Vagina (tissue), 2 donors: ENCODE results near the gene RBM7. TPM values are rescaled to one million over a fixed set of nuclear protein-coding genes. Genes with fewer than 3 reads are reported as not detected.

Experiments used
- DNase-seq, 2 donors: peaks; one replicate each; pipeline ENCODE4 v3.0.0-alpha.2; 2017; ENCODE audit errors: extremely low spot score in 2 of 2
- H3K27ac ChIP-seq: fragments of 200-600 bp; sonication (generic); one replicate; pipeline ENCODE4 v1.5.1; 2019
- H3K27me3 ChIP-seq: fragments of 200-600 bp; sonication (generic); one replicate; pipeline ENCODE4 v1.5.1; 2019
- H3K36me3 ChIP-seq, 2 donors: fragments of 200-600 bp; sonication (generic); one replicate each; pipeline ENCODE4 v1.5.1; 2017 to 2019
- H3K4me1 ChIP-seq: fragments of 200-600 bp; sonication (generic); one replicate; pipeline ENCODE4 v1.5.1; 2019
- H3K4me3 ChIP-seq, 2 donors: fragments of 200-600 bp; sonication (generic); 1 replicate in 1 of 2; 2 replicates in 1 of 2; pipeline ENCODE4 v1.5.1; 2016 to 2019
- H3K9me3 ChIP-seq: fragments of 200-600 bp; sonication (generic); one replicate; pipeline ENCODE4 v1.5.1; 2019
- POLR2A ChIP-seq, 2 donors: fragments of 450-650 bp; IDR thresholded peaks; one replicate each; pipeline ENCODE4 v1.6.1; 2017; ENCODE audit warnings: antibody characterized with exemption in 2 of 2, mild to moderate bottlenecking in 2 of 2, moderate library complexity in 2 of 2
- POLR2AphosphoS5 ChIP-seq, 2 donors: sonication (generic); formaldehyde crosslinking; IDR thresholded peaks; one replicate each; pipeline ENCODE4 v1.9.0; 2017; ENCODE audit warnings: antibody characterized with exemption in 2 of 2, mild to moderate bottlenecking in 2 of 2, low read depth in 1 of 2; ENCODE audit not compliant: insufficient read depth in 1 of 2
- intact Hi-C: fragments of 100-400 bp; cut with DNase I; formaldehyde crosslinking; loops from one replicate; pipeline ENCODE4 v1.15.1; 2023
- total RNA-seq: library from RNA; depleted of rRNA; stranded (reverse); fragments of >200 nt; gene quantifications from one replicate; pipeline ENCODE4 v1.2.3, GENCODE V29; 2016
- TF ChIP-seq, protein P1 (sequence below), 3 experiments: fragments of 450-650 bp in 2 of 3; fragments of 200-600 bp in 1 of 3; sonication (generic) in 1 of 3; IDR thresholded peaks; one replicate each; pipeline ENCODE4 v1.5.1; 2017 to 2019; ENCODE audit warnings: antibody characterized with exemption in 3 of 3, mild to moderate bottlenecking in 2 of 3, moderate library complexity in 2 of 3

Gene RBM7
- total RNA-seq, 1 donor from 2014 or later, result 24.8 TPM

DNA sequence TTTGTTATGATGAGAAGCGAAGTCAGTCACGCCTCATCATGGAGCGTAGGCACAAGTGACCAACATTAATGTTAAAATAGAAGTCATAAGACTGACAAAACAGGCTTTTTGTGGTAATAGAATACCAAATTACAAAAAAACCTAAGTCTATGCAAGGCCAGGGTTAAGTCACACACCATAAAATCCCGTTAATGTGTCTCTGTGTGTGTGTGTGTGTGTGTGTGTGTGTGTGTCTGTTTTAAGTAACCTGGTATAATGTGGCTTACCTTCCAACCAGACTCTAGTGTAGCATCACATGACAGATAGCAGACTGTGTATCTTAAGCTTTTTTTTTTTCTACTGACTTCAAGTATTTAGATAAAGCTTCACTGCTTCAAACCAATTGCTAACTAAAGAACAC, 38.1 kb upstream of the RBM7 start:
- no peaks in the 10 kb centered on the region for H3K27me3 ChIP-seq
- intact Hi-C loops, result no loop called here
- no peak overlapping the region for H3K4me3 ChIP-seq
- no peaks in the 10 kb centered on the region for H3K4me1 ChIP-seq
- H3K9me3 ChIP-seq, result no peaks in the 10 kb centered on the region
- no peak overlapping the region for H3K27ac ChIP-seq
- TF ChIP-seq POLR2AphosphoS5 (IDR thresholded peaks at IDR 0.05; ENCODE audit: insufficient read depth in 1 of 2, low read depth in 1 of 2) (no peak), POLR2A (IDR thresholded peaks at IDR 0.05) (no peak)
- TF ChIP-seq, protein P1, sequence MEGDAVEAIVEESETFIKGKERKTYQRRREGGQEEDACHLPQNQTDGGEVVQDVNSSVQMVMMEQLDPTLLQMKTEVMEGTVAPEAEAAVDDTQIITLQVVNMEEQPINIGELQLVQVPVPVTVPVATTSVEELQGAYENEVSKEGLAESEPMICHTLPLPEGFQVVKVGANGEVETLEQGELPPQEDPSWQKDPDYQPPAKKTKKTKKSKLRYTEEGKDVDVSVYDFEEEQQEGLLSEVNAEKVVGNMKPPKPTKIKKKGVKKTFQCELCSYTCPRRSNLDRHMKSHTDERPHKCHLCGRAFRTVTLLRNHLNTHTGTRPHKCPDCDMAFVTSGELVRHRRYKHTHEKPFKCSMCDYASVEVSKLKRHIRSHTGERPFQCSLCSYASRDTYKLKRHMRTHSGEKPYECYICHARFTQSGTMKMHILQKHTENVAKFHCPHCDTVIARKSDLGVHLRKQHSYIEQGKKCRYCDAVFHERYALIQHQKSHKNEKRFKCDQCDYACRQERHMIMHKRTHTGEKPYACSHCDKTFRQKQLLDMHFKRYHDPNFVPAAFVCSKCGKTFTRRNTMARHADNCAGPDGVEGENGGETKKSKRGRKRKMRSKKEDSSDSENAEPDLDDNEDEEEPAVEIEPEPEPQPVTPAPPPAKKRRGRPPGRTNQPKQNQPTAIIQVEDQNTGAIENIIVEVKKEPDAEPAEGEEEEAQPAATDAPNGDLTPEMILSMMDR (IDR thresholded peaks at IDR 0.05), result no peak
- no peaks in the 10 kb centered on the region for H3K36me3 ChIP-seq
- DNase-seq, result no peak

- no peak for DNase-seq
- TF ChIP-seq POLR2A (IDR thresholded peaks at IDR 0.05) (no peak), POLR2AphosphoS5 (IDR thresholded peaks at IDR 0.05; ENCODE audit: insufficient read depth in 1 of 2, low read depth in 1 of 2) (no peak)
- TF ChIP-seq, protein P1 (IDR thresholded peaks at IDR 0.05), result no peak
Measured at GRCh38 chr11:114362958-114363357, 37.5 kb upstream of the RBM7 start.

DNA sequence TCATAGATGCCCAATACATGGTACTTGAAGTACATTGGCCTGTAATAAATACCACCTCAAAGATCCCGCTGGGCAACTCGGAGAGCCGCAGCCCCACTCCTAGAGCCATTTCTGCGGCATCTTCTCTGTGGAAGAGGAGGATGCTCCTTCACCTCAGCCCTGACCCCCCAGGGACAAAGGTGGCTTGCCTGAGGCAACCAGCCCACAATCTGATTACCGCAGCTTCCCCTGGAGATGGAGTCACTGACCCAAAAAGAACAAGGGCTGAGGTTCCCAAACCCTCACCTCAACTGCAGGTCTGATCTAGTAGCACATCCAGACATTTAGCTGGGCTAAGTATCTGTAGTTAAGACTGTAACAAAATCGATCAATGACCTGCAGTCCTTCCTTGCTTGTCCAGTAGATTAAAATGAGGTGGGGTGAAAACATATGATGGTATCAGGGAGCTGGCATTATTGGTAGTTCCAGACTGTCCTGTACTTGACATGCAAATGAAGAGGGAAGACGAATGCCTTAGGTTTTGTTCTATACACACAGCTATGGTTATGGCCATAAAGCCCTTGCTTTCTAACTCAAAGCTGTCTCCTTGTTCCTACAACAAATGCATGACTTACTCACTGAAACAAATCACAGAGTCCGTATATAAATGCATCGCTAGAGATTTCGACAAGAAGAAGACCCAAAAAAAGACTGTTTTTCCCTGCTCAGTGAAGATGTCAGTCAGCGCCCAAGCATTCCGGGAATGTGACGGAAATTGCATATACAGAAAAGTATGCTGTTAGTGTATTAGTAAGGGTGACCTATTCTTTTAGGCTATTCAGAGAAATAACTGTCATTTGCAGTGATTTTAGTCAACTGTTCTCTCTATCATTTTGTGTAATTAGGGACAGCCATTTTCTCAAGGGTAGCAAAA, 33.9 kb upstream of the RBM7 start:
- intact Hi-C loops, result no loop called here
- H3K36me3 ChIP-seq, result no peaks in the 10 kb centered on the region

More at GRCh38 chr11:114362958-114363357, 37.5 kb upstream of the RBM7 start:
- Histone ChIP-seq H3K9me3 (no peaks in the 10 kb centered on the region), H3K27me3 (no peaks in the 10 kb centered on the region), H3K4me3 (no peak overlapping the region), H3K4me1 (no peaks in the 10 kb centered on the region), H3K36me3 (no peaks in the 10 kb centered on the region), H3K27ac (no peak overlapping the region)
- intact Hi-C loops, result no loop called here

GRCh38 chr11:114367244-114367957, 33.1 kb upstream of the RBM7 start:
- Histone ChIP-seq H3K36me3 (no peaks in the 10 kb centered on the region), H3K4me1 (no peaks in the 10 kb centered on the region), H3K27me3 (no peaks in the 10 kb centered on the region), H3K27ac (no peak overlapping the region), H3K4me3 (no peak overlapping the region), H3K9me3 (no peaks in the 10 kb centered on the region)
- intact Hi-C loops, result no loop called here
- TF ChIP-seq, protein P1 (IDR thresholded peaks at IDR 0.05), result no peak
- TF ChIP-seq POLR2A (IDR thresholded peaks at IDR 0.05) (no peak), POLR2AphosphoS5 (IDR thresholded peaks at IDR 0.05; ENCODE audit: insufficient read depth in 1 of 2, low read depth in 1 of 2) (no peak)
- DNase-seq, result no peak

More for the DNA sequence above, 33.9 kb upstream of the RBM7 start:
- Histone ChIP-seq H3K4me1 (no peaks in the 10 kb centered on the region), H3K27me3 (no peaks in the 10 kb centered on the region), H3K27ac (no peak overlapping the region), H3K4me3 (no peak overlapping the region), H3K9me3 (no peaks in the 10 kb centered on the region)
- TF ChIP-seq POLR2A (IDR thresholded peaks at IDR 0.05) (no peak), POLR2AphosphoS5 (IDR thresholded peaks at IDR 0.05; ENCODE audit: insufficient read depth in 1 of 2, low read depth in 1 of 2) (no peak)
- TF ChIP-seq, protein P1 (IDR thresholded peaks at IDR 0.05), result no peak
- no peak for DNase-seq
